Choroid plexus epithelial cell (primary cell): ENCODE data around the gene PTPN12.
"Not testable (repeated sequence)": the region's sequence is repeated elsewhere in the genome, so short reads cannot be mapped to it uniquely, and the experiment has no call there.

Experiments
- DNase-seq: peaks from one replicate; pipeline ENCODE4 v3.0.0-alpha.2; 2010; ENCODE audit warnings: low read depth
- H3K4me3 ChIP-seq: 2 replicates; pipeline ENCODE4 v1.5.1; 2011; ENCODE audit warnings: low read depth, mild to moderate bottlenecking, control low read depth, low read length, moderate library complexity
- CTCF ChIP-seq: conservative IDR thresholded peaks from 2 replicates; pipeline ENCODE4 v1.5.1; 2011; ENCODE audit warnings: low read depth, mild to moderate bottlenecking, control low read depth, inconsistent platforms, low read length, moderate library complexity

The PTPN12 gene

GRCh38 chr7:77516085-77516484 is 21.0 kb upstream of the PTPN12 start:
- no peak overlapping the region for H3K4me3 ChIP-seq
- no peak for DNase-seq
- no peak for TF ChIP-seq CTCF

DNA sequence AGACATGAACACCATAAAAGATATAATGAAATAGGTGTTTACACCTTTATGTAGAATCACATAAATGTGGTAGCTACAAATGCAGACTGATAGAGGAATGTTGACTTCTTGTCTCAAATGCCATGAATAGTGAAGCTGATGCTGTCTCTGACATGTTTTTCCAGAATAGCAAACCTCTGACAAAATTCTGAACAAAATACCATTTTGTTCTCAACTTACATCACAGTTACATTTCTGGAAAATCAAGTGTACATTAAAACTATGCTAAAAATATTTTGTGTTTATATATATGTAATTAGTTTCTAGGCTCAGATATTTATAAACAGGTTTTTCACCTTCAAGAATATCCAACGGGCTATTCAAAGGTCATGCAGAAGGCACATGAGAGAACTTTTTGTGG is 16.8 kb upstream of the PTPN12 start:
- TF ChIP-seq CTCF = no peak
- H3K4me3 ChIP-seq = no peak overlapping the region
- DNase-seq = no peak

- not testable (repeated sequence) for DNase-seq, H3K4me3 ChIP-seq
These were observed 15.6 kb upstream of the PTPN12 start for GRCh38 chr7:77521537-77521936.

DNA sequence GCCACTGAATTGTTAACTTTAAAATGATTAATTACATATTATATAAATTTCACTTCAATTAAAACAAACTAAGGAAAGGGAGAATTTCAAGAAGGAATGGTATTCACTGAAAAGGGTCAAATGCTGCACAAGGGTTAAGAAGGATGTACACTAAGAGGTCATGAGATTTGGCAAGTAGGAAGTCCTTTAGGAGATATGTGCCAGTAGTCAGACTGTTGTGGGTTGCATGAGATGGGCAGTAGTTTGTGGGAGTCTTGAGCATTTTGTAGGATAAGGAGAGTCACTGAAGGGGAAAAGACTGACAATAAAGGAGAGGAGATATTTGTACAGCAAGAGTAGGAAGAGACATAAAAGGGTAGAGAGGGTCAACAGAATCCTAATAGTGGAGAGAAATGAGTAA is 12.4 kb upstream of the PTPN12 start:
- DNase-seq = no peak
- H3K4me3 ChIP-seq = no peak overlapping the region
- TF ChIP-seq CTCF = no peak

DNA sequence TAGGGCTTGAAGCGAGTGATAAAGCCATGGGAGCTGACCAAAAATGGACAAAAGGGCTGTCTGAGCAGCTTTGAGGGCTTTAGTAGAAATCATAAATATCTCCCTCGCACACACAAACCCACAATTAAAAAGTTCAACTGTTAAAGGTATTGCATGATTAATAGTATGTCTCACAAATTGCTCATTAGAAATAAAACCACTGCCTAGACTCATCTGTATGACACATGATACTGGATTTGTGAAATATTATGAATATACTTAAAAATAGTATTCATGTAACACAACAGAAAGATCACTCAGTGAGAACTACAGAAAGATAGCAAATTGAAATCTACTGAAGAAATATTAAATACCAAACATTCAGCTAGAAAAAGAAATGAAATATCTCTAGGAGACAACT is 11.9 kb upstream of the PTPN12 start:
- H3K4me3 ChIP-seq = no peak overlapping the region
- TF ChIP-seq CTCF = no peak
- no peak for DNase-seq

- DNase-seq = no peak
- no peak overlapping the region for H3K4me3 ChIP-seq
- no peak for TF ChIP-seq CTCF
These were observed 8.7 kb upstream of the PTPN12 start for GRCh38 chr7:77528368-77528767.

- DNase-seq = no peak
- TF ChIP-seq CTCF = no peak
- no peak overlapping the region for H3K4me3 ChIP-seq
These were observed 7.8 kb upstream of the PTPN12 start for GRCh38 chr7:77529279-77529678.

DNA sequence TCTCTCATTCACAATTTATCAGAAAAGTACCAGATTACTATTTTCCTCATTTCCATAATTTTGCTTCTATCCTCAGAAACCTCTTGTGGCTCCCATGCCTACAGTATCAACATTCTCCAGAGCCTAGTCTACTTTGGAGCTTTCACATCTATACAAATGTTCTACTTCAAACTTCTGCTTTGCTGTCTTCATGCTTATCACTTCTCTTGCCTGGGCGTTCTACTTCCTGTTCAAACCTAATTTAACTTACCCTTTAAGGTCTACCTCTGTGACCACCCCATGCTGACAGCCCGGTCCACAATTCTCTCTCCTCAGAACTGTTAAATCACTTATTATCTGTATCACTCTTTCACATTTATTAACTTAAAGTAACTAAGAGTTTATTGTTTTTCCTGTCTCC is 6.1 kb upstream of the PTPN12 start:
- H3K4me3 ChIP-seq = no peak overlapping the region
- no peak for TF ChIP-seq CTCF
- no peak for DNase-seq
